ENCODE data around the gene GATA5. TPM values are rescaled to one million over a fixed set of nuclear protein-coding genes. Genes with fewer than 3 reads are reported as not detected.
"Not testable (repeated sequence)": the region's sequence is repeated elsewhere in the genome, so short reads cannot be mapped to it uniquely, and the experiment has no call there.

The GATA5 gene
- total RNA-seq, 2 donors from 2014 or later, result not detected

DNA sequence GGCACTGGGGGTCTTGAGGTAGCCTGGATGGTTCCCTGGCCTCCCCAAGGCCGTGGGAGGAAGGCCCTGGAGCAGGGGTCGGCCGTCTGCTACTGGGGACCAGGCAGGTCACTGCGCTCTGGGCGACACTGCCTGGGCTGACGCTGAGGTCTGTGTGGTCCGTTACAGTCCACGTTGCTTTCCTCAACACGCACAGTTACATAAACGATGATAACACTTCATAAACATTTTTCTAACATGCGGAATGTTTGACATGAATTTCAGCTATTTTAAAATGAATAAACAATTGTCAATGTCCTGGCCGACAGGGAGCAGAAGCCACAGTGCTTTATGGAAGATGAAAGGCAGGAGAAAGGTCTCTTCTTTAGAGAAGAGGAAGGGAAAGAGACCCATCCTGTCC, 38.3 kb downstream of the GATA5 start:
- no peak for ATAC-seq
- H3K9me3 Mint-ChIP-seq, result no peaks in the 10 kb centered on the region
- no peak for DNase-seq (ENCODE audit: low spot score in 2 of 2)
- H3K36me3 Mint-ChIP-seq, result no peaks in the 10 kb centered on the region
- no peak overlapping the region for H3K27ac Mint-ChIP-seq

DNA sequence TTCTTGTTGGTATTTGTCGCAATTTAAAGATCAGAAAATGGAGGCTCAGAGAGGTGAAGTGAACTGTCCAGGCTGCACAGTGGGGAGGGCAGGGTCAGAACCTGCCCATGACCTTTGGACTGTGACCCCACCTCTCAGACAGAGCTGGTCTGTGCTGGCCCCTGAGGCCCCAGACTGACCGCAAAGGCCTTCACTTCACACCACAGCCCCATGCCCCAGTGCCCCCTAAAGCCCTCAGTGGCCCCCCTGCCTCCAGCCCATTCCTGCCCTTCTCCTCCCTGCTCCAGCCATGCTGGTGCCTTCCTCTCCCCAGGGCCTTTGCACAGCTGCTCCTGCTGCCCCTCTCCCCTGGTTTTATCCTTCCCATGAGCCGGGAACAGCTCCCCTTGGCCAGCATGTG, 39.1 kb downstream of the GATA5 start:
- no peaks in the 10 kb centered on the region for H3K9me3 Mint-ChIP-seq
- no peaks in the 10 kb centered on the region for H3K36me3 Mint-ChIP-seq
- ATAC-seq (no peak), DNase-seq (ENCODE audit: low spot score in 2 of 2) (no peak)
- H3K27ac Mint-ChIP-seq, result peak overlapping the region in 1 of 2 donors; percentile 55

GRCh38 chr20:62433658-62434497, 41.9 kb downstream of the GATA5 start:
- no peaks in the 10 kb centered on the region for H3K9me3 Mint-ChIP-seq
- ATAC-seq (no peak), DNase-seq (ENCODE audit: low spot score in 2 of 2) (no peak)
- no peaks in the 10 kb centered on the region for H3K36me3 Mint-ChIP-seq
- H3K27ac Mint-ChIP-seq, result no peak overlapping the region

- Mint-ChIP-seq H3K9me3 (no peaks in the 10 kb centered on the region), H3K36me3 (no peaks in the 10 kb centered on the region), H3K27ac (no peak overlapping the region)
- no peak for DNase-seq (ENCODE audit: low spot score in 2 of 2)
- no peak for ATAC-seq
These were observed 44.8 kb downstream of the GATA5 start for GRCh38 chr20:62430866-62431447.

- ATAC-seq (no peak), DNase-seq (ENCODE audit: low spot score in 2 of 2) (no peak)
- no peak overlapping the region for H3K27ac Mint-ChIP-seq
- H3K9me3 Mint-ChIP-seq, result no peaks in the 10 kb centered on the region
- H3K36me3 Mint-ChIP-seq, result no peaks in the 10 kb centered on the region
These were observed 45.4 kb downstream of the GATA5 start for GRCh38 chr20:62430311-62430853.

- DNase-seq (ENCODE audit: low spot score in 2 of 2) (no peak), ATAC-seq (no peak)
- Mint-ChIP-seq H3K36me3 (no peaks in the 10 kb centered on the region), H3K27ac (no peak overlapping the region), H3K9me3 (no peaks in the 10 kb centered on the region)
These were observed 46.1 kb downstream of the GATA5 start for GRCh38 chr20:62429455-62430310.

DNA sequence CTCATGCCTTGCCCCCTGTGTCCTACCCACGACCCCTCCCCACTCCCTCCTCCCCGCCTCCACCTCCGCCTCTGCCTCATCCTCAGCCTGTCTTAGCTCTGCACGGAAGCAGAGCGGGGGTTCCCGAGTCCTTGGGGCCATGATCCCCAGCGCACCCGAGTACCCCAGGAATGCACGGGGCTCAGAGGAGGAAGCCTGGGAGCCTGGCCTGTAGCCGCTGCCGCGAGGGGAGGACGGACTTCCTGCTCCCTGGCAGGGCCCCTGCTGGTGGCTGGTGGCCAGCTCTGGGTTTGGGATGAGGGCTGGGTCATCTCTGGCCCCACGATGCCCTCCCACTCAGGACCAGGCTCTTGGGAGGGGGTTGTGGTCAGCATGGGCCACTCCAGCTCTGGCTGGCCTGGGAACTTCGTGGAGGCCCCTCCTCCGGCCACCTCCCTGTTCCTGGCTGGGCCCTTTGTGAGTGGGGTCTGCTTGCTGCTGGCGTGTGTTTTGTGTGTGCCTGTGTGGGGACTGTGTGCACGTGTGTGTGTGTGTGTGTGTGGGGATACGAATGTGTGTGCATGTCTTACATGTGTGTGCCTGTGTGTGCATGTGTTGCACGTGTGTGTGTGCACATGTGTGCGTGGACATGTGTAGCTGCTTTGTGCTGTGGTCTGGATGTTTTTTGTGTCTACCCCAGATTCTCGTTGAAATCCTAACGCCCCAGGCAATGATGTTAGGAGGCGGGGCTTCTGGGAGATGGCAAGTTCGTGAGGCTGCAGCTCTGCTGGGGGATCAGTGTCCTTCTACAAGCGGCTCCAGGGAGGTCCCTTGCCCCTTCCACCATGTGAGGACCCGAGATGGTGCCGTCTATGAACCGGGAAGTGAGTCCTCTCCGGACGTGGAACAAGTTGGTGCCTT, 47.1 kb downstream of the GATA5 start:
- ATAC-seq (no peak), DNase-seq (ENCODE audit: low spot score in 2 of 2) (no peak)
- H3K9me3 Mint-ChIP-seq, result no peaks in the 10 kb centered on the region
- H3K27ac Mint-ChIP-seq, result no peak overlapping the region
- H3K36me3 Mint-ChIP-seq, result no peaks in the 10 kb centered on the region

DNA sequence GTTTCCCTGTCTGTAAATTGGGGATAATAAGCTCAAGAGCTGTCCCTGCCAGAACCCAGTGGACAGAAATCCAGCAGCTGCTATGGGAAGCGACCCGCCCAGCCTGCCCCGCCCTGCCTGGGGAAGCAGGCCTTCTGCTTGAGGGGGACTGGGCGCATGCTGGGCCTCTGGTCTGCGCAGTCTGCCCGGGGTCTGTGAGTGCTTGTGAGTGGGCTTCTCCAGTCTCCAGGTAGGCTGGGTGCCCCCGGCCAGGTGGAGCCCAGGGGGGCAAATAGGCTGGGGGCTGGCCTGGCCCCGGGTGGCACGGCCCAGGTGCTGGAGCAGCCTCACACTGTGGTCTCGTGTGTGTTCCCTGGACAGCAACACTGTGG, 47.8 kb downstream of the GATA5 start:
- no peak overlapping the region for H3K27ac Mint-ChIP-seq
- H3K36me3 Mint-ChIP-seq, result no peaks in the 10 kb centered on the region
- no peaks in the 10 kb centered on the region for H3K9me3 Mint-ChIP-seq
- DNase-seq (ENCODE audit: low spot score in 2 of 2) (no peak), ATAC-seq (no peak)

DNA sequence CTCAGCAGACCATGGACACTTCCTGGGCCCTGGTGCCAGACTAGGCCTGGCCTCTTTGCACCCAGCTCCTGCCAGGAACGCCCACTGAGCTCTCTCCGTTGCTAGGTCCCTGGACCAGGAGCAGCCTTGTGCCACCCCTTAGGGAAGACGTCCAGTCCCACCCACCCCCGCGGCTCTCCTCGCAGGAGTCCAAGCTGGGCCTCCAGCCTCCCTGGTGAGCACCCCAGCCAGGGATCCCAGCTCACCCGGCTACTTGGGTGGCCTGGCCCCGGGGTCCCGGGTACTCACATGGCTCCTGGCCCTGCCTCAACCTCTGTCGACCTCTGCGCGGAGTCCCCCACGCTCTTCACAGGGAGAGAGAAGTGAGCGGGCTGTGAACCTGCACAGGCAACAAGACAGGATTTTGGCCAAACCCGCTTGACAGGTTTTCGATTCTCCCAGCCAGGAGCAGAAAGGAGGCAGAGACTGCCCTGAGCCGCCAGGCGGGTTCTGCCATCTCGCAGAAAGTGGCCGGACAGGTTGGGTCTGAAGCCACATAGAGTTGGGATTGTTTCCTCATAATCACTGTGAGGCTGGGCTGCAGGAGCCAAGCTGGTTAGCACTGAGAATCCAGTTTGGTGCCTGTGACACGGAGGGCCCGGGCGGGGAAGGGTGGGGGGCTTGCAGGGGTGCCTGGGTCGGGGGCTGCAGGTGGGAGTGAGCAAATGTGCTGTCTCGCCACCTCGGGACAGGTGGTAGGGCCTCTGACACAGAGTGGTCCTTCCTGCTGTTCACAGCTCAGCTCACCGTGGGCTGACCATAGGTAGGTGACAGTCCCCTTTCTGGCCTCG, 48.4 kb downstream of the GATA5 start, which contains the start of gene RBBP8NL:
TSS of gene RBBP8NL (minus strand) at position 368 of the 830 bp plus-strand sequence. CDS start 7,892 bp downstream, outside the sequence.
- DNase-seq (ENCODE audit: low spot score in 2 of 2), result no peak
- Mint-ChIP-seq H3K27ac (no peak within 1 kb of the TSS), H3K9me3 (no peaks in the 10 kb centered on the region), H3K36me3 (no peaks in the 10 kb centered on the region)
- no peak for ATAC-seq

GRCh38 chr20:62426699-62427131, 49.1 kb downstream of the GATA5 start:
- H3K9me3 Mint-ChIP-seq, result no peaks in the 10 kb centered on the region
- H3K27ac Mint-ChIP-seq, result no peak overlapping the region
- H3K36me3 Mint-ChIP-seq, result no peaks in the 10 kb centered on the region
- ATAC-seq (no peak), DNase-seq (ENCODE audit: low spot score in 2 of 2) (no peak)

DNA sequence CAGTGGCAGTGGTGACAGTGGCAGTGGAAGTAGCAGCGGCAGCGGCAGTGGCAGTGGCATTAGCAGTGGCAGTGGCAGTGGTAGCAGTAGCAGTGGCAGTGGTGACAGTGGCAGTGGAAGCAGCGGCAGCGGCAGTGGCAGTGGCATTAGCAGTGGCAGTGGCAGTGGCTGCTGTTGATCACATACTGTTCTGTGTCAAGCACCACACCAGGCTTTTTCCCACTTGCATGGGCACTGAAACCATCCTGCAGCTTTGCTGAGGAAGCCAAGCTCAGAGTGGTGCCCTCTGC, 49.8 kb downstream of the GATA5 start:
- ATAC-seq; H3K27ac Mint-ChIP-seq; DNase-seq (ENCODE audit: low spot score in 2 of 2); H3K36me3 Mint-ChIP-seq; H3K9me3 Mint-ChIP-seq: not testable (repeated sequence)

GRCh38 chr20:62425281-62426058, 50.3 kb downstream of the GATA5 start:
- H3K9me3 Mint-ChIP-seq, result no peaks in the 10 kb centered on the region
- no peak overlapping the region for H3K27ac Mint-ChIP-seq
- DNase-seq (ENCODE audit: low spot score in 2 of 2) (no peak), ATAC-seq (no peak)
- H3K36me3 Mint-ChIP-seq, result no peaks in the 10 kb centered on the region

GRCh38 chr20:62424249-62425107, 51.3 kb downstream of the GATA5 start:
- no peaks in the 10 kb centered on the region for H3K36me3 Mint-ChIP-seq
- ATAC-seq, result no peak
- no peaks in the 10 kb centered on the region for H3K9me3 Mint-ChIP-seq
- no peak overlapping the region for H3K27ac Mint-ChIP-seq
- no peak for DNase-seq (ENCODE audit: low spot score in 2 of 2)

GRCh38 chr20:62423326-62423706, 52.5 kb downstream of the GATA5 start:
- H3K27ac Mint-ChIP-seq, result no peak overlapping the region
- H3K9me3 Mint-ChIP-seq, result no peaks in the 10 kb centered on the region
- DNase-seq (ENCODE audit: low spot score in 2 of 2), result no peak
- H3K36me3 Mint-ChIP-seq, result no peaks in the 10 kb centered on the region
- ATAC-seq, result no peak

Measured in activated naive CD4-positive, alpha-beta T cell treated with anti-CD3 and anti-CD28 coated beads, Interleukin-2, amount 50 U/mL, for 72 hours (primary cell).